NT2/D1 (cell line): ENCODE data around the gene BCL3.

Experiments used
- SUZ12 ChIP-seq: IDR thresholded peaks from 2 replicates; pipeline ENCODE4 v1.6.1; 2011; ENCODE audit not compliant: insufficient read length, insufficient read depth; ENCODE audit errors: extremely low read depth
- YY1 ChIP-seq: IDR thresholded peaks from 2 replicates; pipeline ENCODE4 v1.6.1; 2011; ENCODE audit not compliant: insufficient read length, insufficient read depth
- ZNF274 ChIP-seq: IDR thresholded peaks from 2 replicates; pipeline ENCODE4 v1.6.1; 2011; ENCODE audit warnings: mild to moderate bottlenecking, low read depth, low read length

DNA sequence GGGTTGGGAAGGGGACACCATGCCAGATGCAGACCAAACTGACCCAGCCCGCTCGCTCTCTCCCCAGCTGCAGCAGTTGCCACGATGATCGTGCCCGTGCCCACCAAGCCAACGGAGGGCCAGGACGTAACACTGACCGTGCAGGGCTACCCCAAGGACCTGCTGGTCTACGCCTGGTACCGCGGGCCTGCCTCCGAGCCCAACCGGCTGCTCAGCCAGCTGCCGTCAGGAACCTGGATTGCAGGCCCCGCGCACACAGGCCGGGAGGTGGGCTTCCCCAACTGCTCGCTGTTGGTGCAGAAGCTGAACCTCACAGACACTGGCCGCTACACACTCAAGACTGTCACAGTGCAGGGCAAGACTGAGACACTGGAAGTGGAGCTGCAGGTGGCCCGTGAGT lies 40.7 kb upstream of the BCL3 start:
- TF ChIP-seq YY1 (no peak), ZNF274 (no peak), SUZ12 (no peak)
